Fibroblast of lung (primary cell): ENCODE data around the gene CNTNAP5. TPM values are rescaled to one million over a fixed set of nuclear protein-coding genes. Genes with fewer than 3 reads are reported as not detected.
"Not testable (repeated sequence)": the region's sequence is repeated elsewhere in the genome, so short reads cannot be mapped to it uniquely, and the experiment has no call there.

Source experiments
- DNase-seq, 2 donors: peaks; one replicate each; pipeline versions ENCODE4 v3.0.0 to v3.0.0-alpha.2; 2010; ENCODE audit warnings: low read depth in 2 of 2
- H2AFZ ChIP-seq: 2 replicates; pipeline ENCODE4 v1.5.1; 2012; ENCODE audit warnings: low read length, control low read depth, inconsistent platforms
- H3K27ac ChIP-seq: 2 replicates; pipeline ENCODE4 v1.5.1; 2011; ENCODE audit warnings: low read length, control low read depth; ENCODE audit not compliant: insufficient read depth
- H3K27me3 ChIP-seq: 2 replicates; pipeline ENCODE4 v1.5.1; 2011; ENCODE audit warnings: mild to moderate bottlenecking, low read length; ENCODE audit not compliant: control insufficient read depth, insufficient read depth
- H3K36me3 ChIP-seq: 2 replicates; pipeline ENCODE4 v1.5.1; 2011; ENCODE audit warnings: low read length; ENCODE audit not compliant: control insufficient read depth, insufficient read depth
- H3K4me1 ChIP-seq: 2 replicates; pipeline ENCODE4 v1.5.1; 2011; ENCODE audit warnings: low read length; ENCODE audit not compliant: control insufficient read depth, insufficient read depth; ENCODE audit errors: extremely low read depth
- H3K4me2 ChIP-seq: 2 replicates; pipeline ENCODE4 v1.5.1; 2011; ENCODE audit warnings: low read length, control low read depth; ENCODE audit not compliant: insufficient read depth; ENCODE audit errors: extremely low read depth
- H3K4me3 ChIP-seq, 4 experiments: fragments of 200-600 bp in 1 of 4; sonication (generic) in 1 of 4; replicated peaks in 1 of 4; 2 replicates each; pipeline ENCODE4 v1.5.1; 2011 to 2016; ENCODE audit warnings: low read length in 4 of 4, low read depth in 3 of 4, mild to moderate bottlenecking in 3 of 4, control low read depth in 2 of 4, inconsistent platforms in 1 of 4, mixed read lengths in 1 of 4; ENCODE audit not compliant: insufficient read depth in 1 of 4; ENCODE audit errors: control extremely low read depth in 1 of 4
- H3K79me2 ChIP-seq: 2 replicates; pipeline ENCODE4 v1.5.1; 2012; ENCODE audit warnings: mild to moderate bottlenecking, low read length, inconsistent platforms; ENCODE audit not compliant: control insufficient read depth, insufficient read depth
- H3K9ac ChIP-seq: 2 replicates; pipeline ENCODE4 v1.5.1; 2011; ENCODE audit warnings: mild to moderate bottlenecking, low read length, control low read depth; ENCODE audit not compliant: insufficient read depth
- H3K9me3 ChIP-seq: 2 replicates; pipeline ENCODE4 v1.5.1; 2012; ENCODE audit warnings: low read depth, low read length; ENCODE audit not compliant: control insufficient read depth, insufficient read depth
- H4K20me1 ChIP-seq: 2 replicates; pipeline ENCODE4 v1.5.1; 2011; ENCODE audit warnings: low read length; ENCODE audit not compliant: control insufficient read depth, insufficient read depth; ENCODE audit errors: extremely low read depth
- EZH2 ChIP-seq: IDR thresholded peaks from 2 replicates; pipeline ENCODE4 v1.5.1; 2012; ENCODE audit warnings: low read length, control low read depth, mild to moderate bottlenecking; ENCODE audit errors: missing control alignments
- polyA plus RNA-seq, 2 donors: library from polyadenylated mRNA; depleted of rRNA in 1 of 2; stranded (reverse) in 1 of 2; unstranded in 1 of 2; fragments of >200 nt; gene quantifications; 2 replicates each; pipeline ENCODE4 v1.2.1, GENCODE V29; 2011 to 2012; ENCODE audit warnings: missing spikeins in 1 of 2
- total RNA-seq: library from RNA; depleted of rRNA; stranded (reverse); fragments of >200 nt; gene quantifications from 2 replicates; pipeline ENCODE4 v1.2.1, GENCODE V29; 2014
- TF ChIP-seq, protein P1 (sequence below), 2 donors: IDR thresholded peaks in 1 of 2; conservative IDR thresholded peaks in 1 of 2; 1 replicate in 1 of 2; 2 replicates in 1 of 2; pipeline ENCODE4 v1.5.1; 2011 to 2012; ENCODE audit warnings: low read length in 2 of 2, control low read depth in 1 of 2, inconsistent platforms in 1 of 2, low read depth in 1 of 2, mild to moderate bottlenecking in 1 of 2

The CNTNAP5 gene
- total and polyA plus RNA-seq, 2 donors (not counting 1 experiment from before 2014, with no cell fraction given), result not detected

DNA sequence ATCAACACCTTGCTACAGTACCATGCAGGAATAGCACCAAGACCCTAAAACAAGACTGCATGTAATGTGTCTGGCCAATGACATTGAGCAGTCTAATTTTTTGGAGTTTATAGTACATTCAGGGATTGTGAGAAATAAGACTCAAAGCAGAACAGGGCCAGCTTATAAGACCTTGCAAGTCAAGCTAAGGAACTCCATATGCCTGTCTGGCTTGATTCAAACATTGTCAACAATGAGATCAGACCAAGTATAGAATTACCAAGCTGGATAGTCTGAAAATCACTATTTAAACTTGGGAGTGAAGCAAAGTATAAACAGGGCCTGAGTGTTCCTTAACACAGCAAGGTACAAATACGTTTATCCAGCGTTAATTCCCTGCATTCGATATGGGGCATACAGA lies 370.9 kb downstream of the CNTNAP5 start:
- Histone ChIP-seq H3K4me2 (no peak overlapping the region), H3K4me1 (no peaks in the 10 kb centered on the region), H2AFZ (no peak overlapping the region), H3K27ac (no peak overlapping the region), H3K27me3 (no peaks in the 10 kb centered on the region), H3K9me3 (no peaks in the 10 kb centered on the region), H3K9ac (no peak overlapping the region), H3K4me3 (no peak overlapping the region), H3K36me3 (no peaks in the 10 kb centered on the region), H4K20me1 (no peaks in the 10 kb centered on the region), H3K79me2 (no peaks in the 10 kb centered on the region)
- DNase-seq, result no peak
- TF ChIP-seq EZH2, result no peak
- TF ChIP-seq, protein P1, sequence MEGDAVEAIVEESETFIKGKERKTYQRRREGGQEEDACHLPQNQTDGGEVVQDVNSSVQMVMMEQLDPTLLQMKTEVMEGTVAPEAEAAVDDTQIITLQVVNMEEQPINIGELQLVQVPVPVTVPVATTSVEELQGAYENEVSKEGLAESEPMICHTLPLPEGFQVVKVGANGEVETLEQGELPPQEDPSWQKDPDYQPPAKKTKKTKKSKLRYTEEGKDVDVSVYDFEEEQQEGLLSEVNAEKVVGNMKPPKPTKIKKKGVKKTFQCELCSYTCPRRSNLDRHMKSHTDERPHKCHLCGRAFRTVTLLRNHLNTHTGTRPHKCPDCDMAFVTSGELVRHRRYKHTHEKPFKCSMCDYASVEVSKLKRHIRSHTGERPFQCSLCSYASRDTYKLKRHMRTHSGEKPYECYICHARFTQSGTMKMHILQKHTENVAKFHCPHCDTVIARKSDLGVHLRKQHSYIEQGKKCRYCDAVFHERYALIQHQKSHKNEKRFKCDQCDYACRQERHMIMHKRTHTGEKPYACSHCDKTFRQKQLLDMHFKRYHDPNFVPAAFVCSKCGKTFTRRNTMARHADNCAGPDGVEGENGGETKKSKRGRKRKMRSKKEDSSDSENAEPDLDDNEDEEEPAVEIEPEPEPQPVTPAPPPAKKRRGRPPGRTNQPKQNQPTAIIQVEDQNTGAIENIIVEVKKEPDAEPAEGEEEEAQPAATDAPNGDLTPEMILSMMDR (conservative IDR thresholded peaks at IDR 0.05 in 1 of 2, IDR thresholded peaks at IDR 0.05 in 1 of 2; ENCODE audit: low read depth in 1 of 2, low read length in 2 of 2), result no peak

DNA sequence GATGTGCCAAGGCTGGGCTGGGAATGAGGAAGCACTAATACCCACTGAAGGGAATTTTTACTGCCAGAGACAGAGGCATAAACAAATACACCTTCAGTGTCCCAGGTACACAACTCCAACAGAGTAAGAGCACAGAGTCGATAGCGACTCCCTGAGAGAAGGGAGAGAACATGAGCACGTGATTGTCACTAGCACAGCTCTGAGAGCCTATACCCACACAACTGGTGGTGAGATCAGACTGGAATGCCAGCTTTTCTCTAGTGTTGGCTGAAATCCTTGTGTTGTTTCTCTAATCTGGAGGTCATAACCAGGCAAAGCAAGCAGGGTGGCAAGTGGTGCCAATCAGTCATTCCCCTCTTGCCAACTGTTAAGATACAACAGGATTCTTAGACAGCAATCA lies 377.2 kb downstream of the CNTNAP5 start:
- Histone ChIP-seq H3K9me3 (no peaks in the 10 kb centered on the region), H3K79me2 (no peaks in the 10 kb centered on the region)

DNA sequence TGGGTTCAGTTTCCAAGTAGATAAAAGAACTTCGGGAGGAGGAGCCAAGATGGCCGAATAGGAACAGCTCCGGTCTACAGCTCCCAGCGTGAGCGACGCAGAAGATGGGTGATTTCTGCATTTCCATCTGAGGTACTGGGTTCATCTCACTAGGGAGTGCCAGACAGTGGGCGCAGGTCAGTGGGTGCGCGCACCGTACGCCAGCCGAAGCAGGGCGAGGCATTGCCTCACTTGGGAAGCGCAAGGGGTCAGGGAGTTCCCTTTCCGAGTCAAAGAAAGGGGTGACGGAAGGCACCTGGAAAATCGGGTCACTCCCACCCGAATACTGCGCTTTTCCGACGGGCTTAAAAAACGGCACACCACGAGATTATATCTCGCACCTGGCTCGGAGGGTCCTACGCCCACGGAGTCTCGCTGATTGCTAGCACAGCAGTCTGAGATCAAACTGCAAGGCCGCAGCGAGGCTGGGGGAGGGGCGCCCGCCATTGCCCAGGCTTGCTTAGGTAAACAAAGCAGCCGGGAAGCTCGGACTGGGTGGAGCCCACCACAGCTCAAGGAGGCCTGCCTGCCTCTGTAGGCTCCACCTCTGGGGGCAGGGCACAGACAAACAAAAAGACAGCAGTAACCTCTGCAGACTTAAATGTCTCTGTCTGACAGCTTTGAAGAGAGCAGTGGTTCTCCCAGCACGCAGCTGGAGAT lies 382.9 kb downstream of the CNTNAP5 start:
- H3K27ac ChIP-seq, H3K4me3 ChIP-seq, H3K9ac ChIP-seq, H3K36me3 ChIP-seq, H4K20me1 ChIP-seq, DNase-seq, H3K4me1 ChIP-seq, H3K4me2 ChIP-seq, H2AFZ ChIP-seq, H3K79me2 ChIP-seq, H3K27me3 ChIP-seq, H3K9me3 ChIP-seq: not testable (repeated sequence)

More for the DNA sequence above, 377.2 kb downstream of the CNTNAP5 start:
- DNase-seq, result no peak
- H3K36me3 ChIP-seq, result no peaks in the 10 kb centered on the region
- no peak overlapping the region for H3K9ac ChIP-seq
- H3K4me1 ChIP-seq, result no peaks in the 10 kb centered on the region
- no peak overlapping the region for H3K27ac ChIP-seq
- H2AFZ ChIP-seq, result no peak overlapping the region
- TF ChIP-seq, protein P1 (conservative IDR thresholded peaks at IDR 0.05 in 1 of 2, IDR thresholded peaks at IDR 0.05 in 1 of 2; ENCODE audit: low read depth in 1 of 2, low read length in 2 of 2), result no peak
- no peak for TF ChIP-seq EZH2
- H3K4me2 ChIP-seq, result no peak overlapping the region
- no peaks in the 10 kb centered on the region for H3K27me3 ChIP-seq
- no peaks in the 10 kb centered on the region for H4K20me1 ChIP-seq
- no peak overlapping the region for H3K4me3 ChIP-seq
